Uterus (tissue), 2 donors: ENCODE data around the gene DOK6.

Experiments used
- POLR2A ChIP-seq, 2 donors: fragments of 450-650 bp; IDR thresholded peaks; one replicate each; pipeline ENCODE4 v1.6.1; 2016; ENCODE audit warnings: antibody characterized with exemption in 2 of 2, mild to moderate bottlenecking in 1 of 2, moderate library complexity in 1 of 2
- TF ChIP-seq, protein P1 (sequence below), 4 experiments: fragments of 200-600 bp in 2 of 4; fragments of 450-650 bp in 2 of 4; sonication (generic) in 2 of 4; IDR thresholded peaks; one replicate each; pipeline ENCODE4 v1.5.1; 2016 to 2019; ENCODE audit warnings: antibody characterized with exemption in 4 of 4, mild to moderate bottlenecking in 2 of 4, moderate library complexity in 1 of 4

DNA sequence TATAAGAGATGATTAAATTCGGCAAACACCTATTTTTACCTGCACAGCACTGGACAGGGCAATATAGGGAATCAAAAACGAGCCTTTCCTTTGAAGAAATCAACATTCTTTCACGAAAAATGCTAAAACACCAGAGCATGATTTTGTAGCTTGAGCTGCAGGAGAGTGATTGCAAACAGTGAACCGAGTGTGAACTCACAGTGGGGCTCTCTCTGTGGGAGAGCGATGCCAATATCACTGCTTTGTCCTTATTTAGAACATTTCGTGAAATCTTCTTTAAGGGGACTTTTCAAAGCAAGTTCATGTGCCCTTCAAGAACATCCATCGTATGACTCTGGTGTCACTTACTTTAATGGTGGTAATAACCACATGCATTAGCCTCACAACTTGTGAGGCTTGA lies 308.2 kb downstream of the DOK6 start:
- TF ChIP-seq POLR2A (IDR thresholded peaks at IDR 0.05) = no peak
- TF ChIP-seq, protein P1, sequence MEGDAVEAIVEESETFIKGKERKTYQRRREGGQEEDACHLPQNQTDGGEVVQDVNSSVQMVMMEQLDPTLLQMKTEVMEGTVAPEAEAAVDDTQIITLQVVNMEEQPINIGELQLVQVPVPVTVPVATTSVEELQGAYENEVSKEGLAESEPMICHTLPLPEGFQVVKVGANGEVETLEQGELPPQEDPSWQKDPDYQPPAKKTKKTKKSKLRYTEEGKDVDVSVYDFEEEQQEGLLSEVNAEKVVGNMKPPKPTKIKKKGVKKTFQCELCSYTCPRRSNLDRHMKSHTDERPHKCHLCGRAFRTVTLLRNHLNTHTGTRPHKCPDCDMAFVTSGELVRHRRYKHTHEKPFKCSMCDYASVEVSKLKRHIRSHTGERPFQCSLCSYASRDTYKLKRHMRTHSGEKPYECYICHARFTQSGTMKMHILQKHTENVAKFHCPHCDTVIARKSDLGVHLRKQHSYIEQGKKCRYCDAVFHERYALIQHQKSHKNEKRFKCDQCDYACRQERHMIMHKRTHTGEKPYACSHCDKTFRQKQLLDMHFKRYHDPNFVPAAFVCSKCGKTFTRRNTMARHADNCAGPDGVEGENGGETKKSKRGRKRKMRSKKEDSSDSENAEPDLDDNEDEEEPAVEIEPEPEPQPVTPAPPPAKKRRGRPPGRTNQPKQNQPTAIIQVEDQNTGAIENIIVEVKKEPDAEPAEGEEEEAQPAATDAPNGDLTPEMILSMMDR (IDR thresholded peaks at IDR 0.05) = no peak
